HG02973 (cell line): ENCODE results near the gene SETDB1.
"Not testable (repeated sequence)": the region's sequence is repeated elsewhere in the genome, so short reads cannot be mapped to it uniquely, and the experiment has no call there.

ENCODE experiments used
- ATAC-seq: cut with Tn5 transposase; IDR thresholded peaks from one replicate; pipeline ENCODE4 v1.9.1; 2021; ENCODE audit warnings: moderate library complexity; ENCODE audit not compliant: unreplicated experiment

The SETDB1 gene

GRCh38 chr1:150928775-150929174 is 2.6 kb downstream of the SETDB1 start:
- not testable (repeated sequence) for ATAC-seq

GRCh38 chr1:150931773-150932172 is 5.6 kb downstream of the SETDB1 start:
- no peak for ATAC-seq

- ATAC-seq, result no peak
These were observed 18.7 kb downstream of the SETDB1 start for GRCh38 chr1:150944856-150945255.

- ATAC-seq, result no peak
These were observed 28.5 kb downstream of the SETDB1 start for GRCh38 chr1:150954708-150955107.

- no peak for ATAC-seq
These were observed 29.1 kb downstream of the SETDB1 start for GRCh38 chr1:150955280-150955679.

GRCh38 chr1:150957666-150958065 is 31.5 kb downstream of the SETDB1 start:
- ATAC-seq, result no peak

GRCh38 chr1:150960646-150961045 is 34.5 kb downstream of the SETDB1 start:
- no peak for ATAC-seq

GRCh38 chr1:150961756-150962155 is 35.6 kb downstream of the SETDB1 start:
- ATAC-seq, result no peak

GRCh38 chr1:150963321-150964163 is 37.4 kb downstream of the SETDB1 start:
- no peak for ATAC-seq

GRCh38 chr1:150964164-150964489 is 38.0 kb downstream of the SETDB1 start:
- no peak for ATAC-seq

GRCh38 chr1:150965605-150966004 is 39.4 kb downstream of the SETDB1 start:
- ATAC-seq, result no peak

- ATAC-seq, result no peak
These were observed 39.8 kb downstream of the SETDB1 start for GRCh38 chr1:150966011-150966410.

- ATAC-seq, result no peak
These were observed 41.8 kb downstream of the SETDB1 start for GRCh38 chr1:150967936-150968335.

GRCh38 chr1:150968491-150968890 is 42.3 kb downstream of the SETDB1 start:
- no peak for ATAC-seq

GRCh38 chr1:150969626-150970025 is 43.5 kb downstream of the SETDB1 start:
- ATAC-seq, result no peak

GRCh38 chr1:150970808-150971582 is 44.8 kb downstream of the SETDB1 start:
- ATAC-seq, result no peak

GRCh38 chr1:150971583-150972416 is 45.6 kb downstream of the SETDB1 start:
- ATAC-seq, result no peak

- no peak for ATAC-seq
These were observed 46.3 kb downstream of the SETDB1 start for GRCh38 chr1:150972417-150972940.

GRCh38 chr1:150973258-150973835 is 47.2 kb downstream of the SETDB1 start:
- no peak for ATAC-seq

- ATAC-seq, result peak; percentile 36
These were observed 47.8 kb downstream of the SETDB1 start for GRCh38 chr1:150973836-150974579.
